Activated T-helper 9 cell treated with anti-CD3 and anti-CD28 coated beads, Interleukin-2, amount 50 U/mL, for 16 hours (primary cell): ENCODE results near the gene PPP6R1.
"Not testable (repeated sequence)": the region's sequence is repeated elsewhere in the genome, so short reads cannot be mapped to it uniquely, and the experiment has no call there.

Experiments used
- DNase-seq: peaks from one replicate; pipeline ENCODE4 v3.0.0-alpha.2; 2020; ENCODE audit warnings: low read depth

Gene PPP6R1

GRCh38 chr19:55241935-55242464, 16.8 kb downstream of the PPP6R1 start:
- DNase-seq: no peak

- no peak for DNase-seq
These were observed 17.5 kb downstream of the PPP6R1 start for GRCh38 chr19:55241143-55241934.

GRCh38 chr19:55240713-55241020, 18.1 kb downstream of the PPP6R1 start:
- no peak for DNase-seq

GRCh38 chr19:55239004-55239403, 19.8 kb downstream of the PPP6R1 start:
- DNase-seq: no peak

GRCh38 chr19:55238030-55238429, 20.8 kb downstream of the PPP6R1 start:
- no peak for DNase-seq

GRCh38 chr19:55232986-55233385, 25.8 kb downstream of the PPP6R1 start:
- DNase-seq: no peak

- no peak for DNase-seq
These were observed 26.6 kb downstream of the PPP6R1 start for GRCh38 chr19:55232286-55232602.

- no peak for DNase-seq
These were observed 27.2 kb downstream of the PPP6R1 start for GRCh38 chr19:55231391-55232285.

- DNase-seq: no peak
These were observed 28.0 kb downstream of the PPP6R1 start for GRCh38 chr19:55230780-55231179.

GRCh38 chr19:55230329-55230728, 28.5 kb downstream of the PPP6R1 start:
- DNase-seq: no peak

- DNase-seq: no peak
These were observed 29.0 kb downstream of the PPP6R1 start for GRCh38 chr19:55229789-55230182.

GRCh38 chr19:55229145-55229788, 29.6 kb downstream of the PPP6R1 start:
- DNase-seq: no peak

- DNase-seq: no peak
These were observed 30.3 kb downstream of the PPP6R1 start, which contains the start of gene TMEM86B for GRCh38 chr19:55228403-55229031. TMEM86B (minus strand) TSS chr19:55228763; CDS start chr19:55228741, 22 bp downstream.

GRCh38 chr19:55228015-55228391, 30.8 kb downstream of the PPP6R1 start:
- no peak for DNase-seq

- no peak for DNase-seq
These were observed 31.4 kb downstream of the PPP6R1 start for GRCh38 chr19:55227241-55228014.

- no peak for DNase-seq
These were observed 32.0 kb downstream of the PPP6R1 start for GRCh38 chr19:55226788-55227187.

GRCh38 chr19:55226273-55226672, 32.5 kb downstream of the PPP6R1 start:
- no peak for DNase-seq

- DNase-seq: no peak
These were observed 33.3 kb downstream of the PPP6R1 start for GRCh38 chr19:55225415-55225958.

GRCh38 chr19:55224679-55225414, 34.0 kb downstream of the PPP6R1 start:
- not testable (repeated sequence) for DNase-seq

GRCh38 chr19:55224038-55224665, 34.7 kb downstream of the PPP6R1 start:
- no peak for DNase-seq
